ENCODE data around the gene KNL1.

DNA sequence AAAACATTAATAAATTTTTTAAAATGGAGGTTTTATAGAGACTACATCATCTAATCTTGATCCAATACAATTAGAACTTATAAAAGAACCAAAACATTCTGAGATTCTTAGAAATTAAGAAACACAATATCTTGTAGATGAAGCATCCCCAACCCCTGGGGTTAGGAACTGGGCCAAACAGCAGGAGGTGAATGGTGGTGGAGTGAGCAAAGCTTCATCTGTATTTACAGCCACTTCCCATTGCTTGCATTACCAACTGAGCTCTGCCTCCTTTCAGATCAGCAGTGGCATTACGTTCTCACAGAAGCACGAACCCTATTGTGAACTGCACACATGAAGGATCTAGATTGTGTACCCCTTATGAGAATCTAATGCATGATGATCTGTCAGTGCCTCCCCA, 36.3 kb downstream of the KNL1 start:
- TF ChIP-seq, protein P1, sequence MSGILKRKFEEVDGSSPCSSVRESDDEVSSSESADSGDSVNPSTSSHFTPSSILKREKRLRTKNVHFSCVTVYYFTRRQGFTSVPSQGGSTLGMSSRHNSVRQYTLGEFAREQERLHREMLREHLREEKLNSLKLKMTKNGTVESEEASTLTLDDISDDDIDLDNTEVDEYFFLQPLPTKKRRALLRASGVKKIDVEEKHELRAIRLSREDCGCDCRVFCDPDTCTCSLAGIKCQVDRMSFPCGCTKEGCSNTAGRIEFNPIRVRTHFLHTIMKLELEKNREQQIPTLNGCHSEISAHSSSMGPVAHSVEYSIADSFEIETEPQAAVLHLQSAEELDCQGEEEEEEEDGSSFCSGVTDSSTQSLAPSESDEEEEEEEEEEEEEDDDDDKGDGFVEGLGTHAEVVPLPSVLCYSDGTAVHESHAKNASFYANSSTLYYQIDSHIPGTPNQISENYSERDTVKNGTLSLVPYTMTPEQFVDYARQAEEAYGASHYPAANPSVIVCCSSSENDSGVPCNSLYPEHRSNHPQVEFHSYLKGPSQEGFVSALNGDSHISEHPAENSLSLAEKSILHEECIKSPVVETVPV (CRISPR knock-in tag; IDR thresholded peaks at IDR 0.05): no peak
- TF ChIP-seq ZFP3 (CRISPR knock-in tag; IDR thresholded peaks at IDR 0.05) (no peak), PATZ1 (CRISPR knock-in tag; IDR thresholded peaks at IDR 0.05; ENCODE audit: borderline replicate concordance) (no peak)

Measured in SK-N-SH treated with all-trans-retinoic acid at 6 μM for 48 hours (cell line).